Measurements from ENCODE around the gene GMPR2.

The GMPR2 gene

GRCh38 chr14:24254630-24255392, 22.1 kb downstream of the GMPR2 start:
- DNase-seq = no peak

- DNase-seq = no peak
Observed at GRCh38 chr14:24255438-24255837, 22.7 kb downstream of the GMPR2 start.

GRCh38 chr14:24255931-24256711, 23.4 kb downstream of the GMPR2 start:
- no peak for DNase-seq

DNA sequence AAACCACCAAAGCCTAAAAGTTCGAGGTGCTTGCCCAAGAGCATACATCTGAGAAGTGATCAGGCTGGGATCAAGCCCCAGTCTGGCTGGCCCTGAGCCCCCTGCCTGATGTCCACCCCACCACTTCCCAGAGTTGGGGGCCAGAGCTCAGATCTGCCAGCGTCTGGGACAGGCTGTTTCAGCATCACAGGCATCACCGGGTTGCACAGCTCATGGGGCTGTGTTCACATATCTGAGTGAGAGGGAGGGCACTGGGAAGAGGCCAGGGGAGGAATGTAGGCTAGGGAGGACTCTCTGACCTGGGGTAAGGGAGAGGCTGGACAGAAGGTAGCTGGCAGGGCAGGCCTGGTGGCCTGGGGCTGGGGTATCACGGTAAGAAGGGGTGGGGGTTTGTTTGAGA, 24.2 kb downstream of the GMPR2 start:
- no peak for DNase-seq

DNA sequence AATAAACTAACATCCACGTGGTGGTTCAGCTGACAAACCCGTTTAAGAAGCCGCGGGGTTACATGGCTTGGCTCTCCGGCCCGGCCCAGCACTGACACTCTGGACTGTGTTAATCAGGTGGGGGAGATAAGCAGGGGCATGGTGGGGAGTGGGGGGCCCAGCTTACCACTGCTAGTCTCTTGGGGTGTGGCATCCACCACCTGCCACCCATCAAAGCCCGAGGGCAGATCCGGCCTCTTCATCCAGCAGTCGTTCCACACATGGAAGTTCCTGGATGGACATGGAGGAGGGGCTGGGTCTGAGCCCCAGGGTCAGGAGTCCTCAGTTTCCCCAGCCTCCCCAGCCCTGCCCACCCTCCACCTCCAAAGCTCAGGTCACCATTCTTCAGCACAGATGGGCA, 25.4 kb downstream of the GMPR2 start:
- DNase-seq = no peak

DNA sequence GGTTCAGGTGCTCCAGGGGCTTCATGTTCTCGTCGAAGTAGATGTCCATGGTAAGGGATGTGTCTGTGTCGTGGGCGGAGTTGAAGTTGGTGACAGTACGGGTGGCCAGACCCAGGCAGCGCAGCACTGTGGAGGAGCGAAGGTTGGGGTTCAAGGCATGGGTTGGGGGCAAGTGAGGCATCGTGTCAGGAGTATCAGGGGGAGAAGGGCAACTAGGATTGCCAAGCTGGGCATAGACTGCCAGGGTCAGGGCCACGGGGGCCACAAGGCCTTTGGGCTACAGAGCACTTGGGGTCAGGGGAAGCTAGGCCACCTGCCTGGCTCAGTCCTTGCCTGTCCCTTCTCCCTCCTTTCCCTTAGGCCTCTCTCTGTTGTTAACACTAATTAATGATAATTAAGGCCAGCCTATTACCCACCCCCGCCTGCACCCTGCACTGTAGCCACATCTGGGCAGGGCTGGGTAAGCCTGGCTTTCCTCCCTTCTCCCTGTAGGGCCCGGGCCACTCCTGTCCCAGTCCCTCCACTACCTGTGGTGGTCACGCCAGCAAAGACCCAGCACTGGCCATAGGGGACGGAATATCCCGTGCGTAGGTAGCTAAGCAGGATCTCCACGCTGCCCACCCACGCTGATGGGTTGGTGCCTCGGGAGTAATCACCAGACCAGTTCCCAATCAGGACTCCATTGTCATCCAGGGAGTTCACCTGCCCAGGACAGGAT, 26.0 kb downstream of the GMPR2 start:
- DNase-seq = no peak

- DNase-seq = no peak
Observed at GRCh38 chr14:24259282-24260025, 26.7 kb downstream of the GMPR2 start.

- DNase-seq = no peak
Observed at GRCh38 chr14:24260026-24260779, 27.5 kb downstream of the GMPR2 start.

GRCh38 chr14:24260780-24261157, 28.0 kb downstream of the GMPR2 start:
- no peak for DNase-seq

- no peak for DNase-seq
Observed at GRCh38 chr14:24261256-24261968, 28.7 kb downstream of the GMPR2 start.

DNA sequence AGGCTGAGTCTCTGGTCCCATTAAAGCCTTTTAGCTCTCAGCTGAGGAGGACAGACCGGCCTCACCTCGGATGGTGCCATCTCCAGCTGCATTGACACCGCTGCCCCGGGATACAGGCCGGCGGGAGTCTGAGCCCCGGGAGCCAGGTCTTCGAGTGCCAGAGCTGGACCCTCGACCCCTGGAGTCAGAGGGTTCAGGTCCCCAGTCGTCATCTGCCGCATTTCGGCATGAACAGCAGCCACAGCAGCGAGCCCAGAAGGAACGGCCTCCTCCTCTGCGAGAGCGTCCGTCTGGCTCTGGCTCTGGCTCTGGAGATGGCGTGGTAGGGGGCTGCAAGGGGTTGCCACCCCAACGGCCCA, 29.2 kb downstream of the GMPR2 start:
- no peak for DNase-seq

GRCh38 chr14:24262821-24263733, 30.3 kb downstream of the GMPR2 start, which contains the start of gene TGM1:
Gene TGM1, minus strand, starts transcription at chr14:24263177. Its CDS starts 825 bp downstream, at chr14:24262352.
- no peak for DNase-seq

DNA sequence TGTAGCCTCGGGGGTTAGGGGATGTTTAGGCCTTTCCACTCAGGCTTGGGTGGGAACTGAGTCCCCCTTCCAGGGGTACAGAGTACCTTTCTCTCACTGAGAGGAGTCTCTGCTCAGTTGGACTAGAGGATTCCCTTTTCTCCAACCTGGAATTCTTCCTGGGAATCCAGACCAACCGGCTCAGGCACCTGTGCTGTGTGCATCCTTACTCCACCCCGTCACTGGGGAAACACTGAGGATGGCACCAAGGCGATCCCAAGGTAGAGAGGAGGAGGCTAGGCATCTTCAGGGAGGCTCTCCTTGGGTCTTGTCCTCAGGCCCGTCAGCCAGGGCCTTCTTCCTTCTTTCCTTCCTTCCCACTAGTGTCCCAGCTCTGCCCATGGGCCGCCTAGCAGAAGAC, 31.1 kb downstream of the GMPR2 start:
- no peak for DNase-seq

DNA sequence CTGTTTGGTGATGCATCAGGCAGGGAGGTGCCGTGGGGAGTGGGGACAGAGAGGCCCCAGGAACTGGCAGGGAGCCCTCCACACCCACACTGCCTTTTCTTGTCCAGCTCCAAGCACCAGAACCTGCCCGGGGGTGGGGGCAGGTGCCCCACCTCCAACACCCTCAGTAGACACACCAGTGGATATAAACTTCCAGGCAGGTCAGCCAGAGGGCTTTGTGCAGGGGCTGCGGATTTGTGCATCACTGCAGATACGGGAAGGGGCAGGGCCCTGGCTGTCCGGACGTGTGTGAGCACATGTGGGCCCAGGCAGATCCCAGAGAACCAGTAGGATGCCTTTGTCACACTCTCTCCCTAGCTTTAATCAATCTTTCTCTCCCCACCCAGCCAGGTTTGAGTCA, 31.6 kb downstream of the GMPR2 start:
- DNase-seq = no peak

- DNase-seq = no peak
Observed at GRCh38 chr14:24266344-24267244, 33.9 kb downstream of the GMPR2 start.

GRCh38 chr14:24267516-24267915, 34.8 kb downstream of the GMPR2 start:
- no peak for DNase-seq

- DNase-seq = no peak
Observed at GRCh38 chr14:24268225-24268624, 35.5 kb downstream of the GMPR2 start.

DNA sequence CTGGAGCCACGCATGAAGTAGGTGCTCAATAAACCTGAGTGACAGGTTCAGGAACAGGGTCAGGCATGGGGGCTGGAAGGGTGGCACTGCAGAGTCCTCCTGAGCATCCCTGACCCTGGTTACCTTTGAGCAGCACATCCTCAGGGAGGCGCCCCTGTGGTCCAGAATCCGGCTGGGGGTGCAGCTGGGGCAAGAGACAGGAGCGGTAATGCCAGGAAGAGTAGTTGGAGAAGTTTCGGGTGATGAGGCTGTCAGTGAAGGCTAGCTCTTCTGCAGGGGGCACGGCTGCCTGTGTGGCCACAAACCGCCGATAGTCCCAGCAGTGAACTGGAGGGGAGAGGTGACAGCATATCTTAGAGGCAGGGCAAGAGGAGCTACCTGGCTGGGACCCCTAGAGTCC, 36.6 kb downstream of the GMPR2 start:
- DNase-seq = no peak

DNA sequence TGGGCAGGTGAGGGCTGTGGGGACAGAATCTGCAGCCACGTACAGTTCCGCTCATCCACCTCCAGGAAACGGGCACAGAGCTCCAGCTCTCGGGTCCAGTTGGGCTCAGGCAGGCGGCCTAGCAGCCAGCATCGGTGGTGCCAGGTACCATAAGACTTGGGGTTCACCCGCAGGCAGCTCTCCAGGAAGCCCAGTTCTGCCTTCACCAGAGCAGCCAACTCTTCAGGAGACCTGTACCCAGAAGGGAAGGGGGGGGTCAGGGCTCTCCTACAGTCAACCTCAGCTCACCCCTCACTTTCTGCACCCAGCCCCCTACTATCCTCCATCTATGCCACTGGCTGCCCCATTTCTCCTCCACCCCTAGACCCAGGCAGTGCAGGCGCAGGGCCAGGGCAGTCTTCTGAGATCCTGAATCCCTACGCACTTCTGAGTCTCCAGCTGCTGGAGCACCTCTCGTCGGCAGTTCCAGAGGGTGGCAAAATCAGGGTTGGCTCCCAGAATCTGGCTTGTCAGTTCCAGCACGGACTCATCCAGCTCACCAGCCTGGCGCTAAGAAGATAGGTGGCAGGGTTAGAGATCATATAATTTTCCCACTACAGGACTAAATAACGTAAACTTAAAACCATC, 37.3 kb downstream of the GMPR2 start:
- no peak for DNase-seq
